Kidney tubule cell (primary cell): ENCODE measurements around the gene CACNG6.

Experiments used
- DNase-seq: peaks from one replicate; pipeline ENCODE4 v3.0.0-alpha.2; 2018; ENCODE audit warnings: low spot score

Gene CACNG6

GRCh38 chr19:54045771-54046170 is 54.3 kb downstream of the CACNG6 start:
- no peak for DNase-seq

GRCh38 chr19:54047616-54048015 is 56.2 kb downstream of the CACNG6 start:
- no peak for DNase-seq
